SK-N-SH (cell line): Measurements from ENCODE around the gene GALNT11. TPM values are rescaled to one million over a fixed set of nuclear protein-coding genes. Genes with fewer than 3 reads are reported as not detected.

Source experiments
- CTCF ChIA-PET: fragments of 300-600, 350-600 bp; formaldehyde crosslinking; extraction: SDS; loops from one replicate; lab custom pipeline; 2021; lab: Yijun Ruan, JAX
- POLR2A ChIA-PET: fragments of 350-600 bp; sonication (Branson Sonifier 250); formaldehyde crosslinking; extraction: SDS; loops from one replicate; lab custom pipeline; 2020; ENCODE audit warnings: antibody characterized with exemption, inconsistent platforms; lab: Yijun Ruan, JAX
- DNase-seq: peaks from one replicate; pipeline ENCODE4 v3.0.0; 2012
- H2AFZ ChIP-seq: fragments of 200-600 bp; sonication (generic); 2 replicates; pipeline ENCODE4 v1.8.1; 2016; ENCODE audit warnings: antibody characterized with exemption, mild to moderate bottlenecking, low read depth
- H3F3A ChIP-seq: fragments of 200-600 bp; sonication (generic); replicated peaks from 2 replicates; pipeline ENCODE3; 2016; ENCODE audit warnings: antibody characterized with exemption, mild to moderate bottlenecking; ENCODE audit not compliant: insufficient read depth
- H3K27ac ChIP-seq, 2 experiments: fragments of 200-500 bp in 1 of 2; fragments of 200-600 bp in 1 of 2; sonication (Bioruptor generic) in 1 of 2; sonication (generic), shearing (Covaris generic) in 1 of 2; 2 replicates each; pipeline versions ENCODE4 v1.5.1 to v1.6.1; 2014 to 2016; ENCODE audit warnings: low read depth in 2 of 2, inconsistent platforms in 1 of 2, low read length in 1 of 2, mild to moderate bottlenecking in 1 of 2, mixed read lengths in 1 of 2
- H3K27me3 ChIP-seq: fragments of 200-600 bp; sonication (generic), shearing (Covaris generic); 2 replicates; pipeline ENCODE4 v1.6.1; 2016; ENCODE audit warnings: mixed run types; ENCODE audit not compliant: insufficient read depth
- H3K36me3 ChIP-seq, 2 experiments: fragments of 200-500 bp in 1 of 2; fragments of 200-600 bp in 1 of 2; sonication (Bioruptor generic) in 1 of 2; sonication (generic) in 1 of 2; replicated peaks in 1 of 2; 2 replicates each; pipeline versions ENCODE3 to v1.5.1; 2014 to 2016; ENCODE audit warnings: low read length in 1 of 2, mild to moderate bottlenecking in 1 of 2; ENCODE audit not compliant: insufficient read depth in 2 of 2, control insufficient read depth in 1 of 2
- H3K4me1 ChIP-seq, 2 experiments: fragments of 200-500 bp in 1 of 2; fragments of 200-600 bp in 1 of 2; sonication (Bioruptor generic) in 1 of 2; sonication (generic), shearing (Covaris generic) in 1 of 2; 2 replicates each; pipeline versions ENCODE4 v1.5.1 to v1.6.1; 2014 to 2016; ENCODE audit warnings: low read depth in 1 of 2, low read length in 1 of 2, mixed run types in 1 of 2; ENCODE audit not compliant: insufficient read depth in 2 of 2, control insufficient read depth in 1 of 2
- H3K4me2 ChIP-seq: fragments of 200-600 bp; sonication (generic), shearing (Covaris generic); 2 replicates; pipeline ENCODE4 v1.6.1; 2017; ENCODE audit warnings: mixed run types
- H3K4me3 ChIP-seq, 2 experiments: fragments of 200-500 bp in 1 of 2; fragments of 200-600 bp in 1 of 2; sonication (Bioruptor generic) in 1 of 2; sonication (generic), shearing (Covaris generic) in 1 of 2; 2 replicates each; pipeline versions ENCODE4 v1.5.1 to v1.8.1; 2014 to 2016; ENCODE audit warnings: low read depth in 2 of 2, inconsistent platforms in 1 of 2, low read length in 1 of 2, mild to moderate bottlenecking in 1 of 2, mixed read lengths in 1 of 2, moderate library complexity in 1 of 2
- H3K79me2 ChIP-seq: fragments of 200-600 bp; sonication (generic); 2 replicates; pipeline ENCODE4 v1.8.1; 2017; ENCODE audit warnings: mild to moderate bottlenecking; ENCODE audit not compliant: insufficient read depth
- H3K9ac ChIP-seq: fragments of 200-600 bp; sonication (generic); 2 replicates; pipeline ENCODE4 v1.6.1; 2017; ENCODE audit warnings: mixed run types
- H3K9me2 ChIP-seq: fragments of 200-600 bp; sonication (generic); 2 replicates; pipeline ENCODE4 v1.6.1; 2017; ENCODE audit warnings: mixed run types
- H3K9me3 ChIP-seq: fragments of 200-600 bp; sonication (generic); 2 replicates; pipeline ENCODE4 v1.6.1; 2017; ENCODE audit warnings: mixed run types, mild to moderate bottlenecking, moderate library complexity
- H4K20me1 ChIP-seq: fragments of 200-600 bp; sonication (generic); 2 replicates; pipeline ENCODE4 v1.6.1; 2017; ENCODE audit warnings: mild to moderate bottlenecking, mixed run types; ENCODE audit not compliant: insufficient read depth
- FOSL2 ChIP-seq: IDR thresholded peaks from 2 replicates; pipeline ENCODE4 v1.4.0; 2012; ENCODE audit warnings: low read depth, mild to moderate bottlenecking, moderate library complexity, borderline replicate concordance
- GABPA ChIP-seq: IDR thresholded peaks from 2 replicates; pipeline ENCODE4 v1.4.0; 2012; ENCODE audit warnings: low read depth, mild to moderate bottlenecking
- GATA2 ChIP-seq: sonication (generic); formaldehyde crosslinking; IDR thresholded peaks from 2 replicates; pipeline ENCODE4 v1.5.0; 2020; ENCODE audit warnings: mild to moderate bottlenecking, missing genetic modification reagents
- MEF2A ChIP-seq: IDR thresholded peaks from 2 replicates; pipeline ENCODE4 v1.4.0; 2012; ENCODE audit warnings: low read depth, borderline replicate concordance
- PBX3 ChIP-seq: IDR thresholded peaks from 2 replicates; pipeline ENCODE4; 2012
- POLR2AphosphoS5 ChIP-seq: IDR thresholded peaks from 2 replicates; pipeline ENCODE4 v1.6.1; 2012; ENCODE audit warnings: low read depth, low read length
- RCOR1 ChIP-seq: fragments of 150-350 bp; IDR thresholded peaks from 2 replicates; pipeline ENCODE4 v1.6.1; 2017; ENCODE audit warnings: antibody characterized with exemption, low read length
- RXRA ChIP-seq: IDR thresholded peaks from 2 replicates; pipeline ENCODE4 v1.4.0; 2012; ENCODE audit warnings: low read depth, mild to moderate bottlenecking, borderline replicate concordance
- SIN3A ChIP-seq: IDR thresholded peaks from 2 replicates; pipeline ENCODE4 v1.6.1; 2012; ENCODE audit warnings: low read depth, mild to moderate bottlenecking, low read length, moderate library complexity, borderline replicate concordance
- YY1 ChIP-seq: IDR thresholded peaks from 2 replicates; pipeline ENCODE4 v1.4.0; 2012; ENCODE audit warnings: low read depth, mild to moderate bottlenecking
- WGBS: methylation state at CpG from one replicate; pipeline ENCODE4 v1.1.6; 2017; ENCODE audit warnings: low lambda C conversion rate; 5-methylcytosine and 5-hydroxymethylcytosine counted together
- polyA plus RNA-seq, 3 experiments: library from polyadenylated mRNA; depleted of rRNA; stranded (reverse); fragments of >200 nt; gene quantifications; 2 replicates each; pipeline ENCODE4 v1.2.3, GENCODE V29; 2012
- TF ChIP-seq, protein P1 (sequence below): fragments of 200-600 bp; sonication (generic); IDR thresholded peaks from 2 replicates; pipeline ENCODE4 v1.6.1; 2017; ENCODE audit warnings: antibody characterized with exemption, mild to moderate bottlenecking, moderate library complexity

Gene GALNT11
- polyA plus RNA-seq, 1 of the 3 experiments (the other 2 are of a cell fraction), result 70.0 TPM

GRCh38 chr7:152108359-152108758 is 82.9 kb downstream of the GALNT11 start:
- Histone ChIP-seq H3K36me3 (peaks cover 30 to 73% of the 10 kb centered on the region in 2 experiments), H4K20me1 (no peaks in the 10 kb centered on the region), H3K4me1 (no peaks in the 10 kb centered on the region; a peak in 1 of 4 replicates), H3K4me2 (no peak overlapping the region), H3K9ac (no peak overlapping the region), H3K9me3 (no peaks in the 10 kb centered on the region), H3K9me2 (no peaks in the 10 kb centered on the region)
- no peak for DNase-seq
- TF ChIP-seq MEF2A (no peak), PBX3 (no peak), SIN3A (no peak), RXRA (no peak), GABPA (no peak), GATA2 (CRISPR knock-in tag) (no peak), RCOR1 (no peak), YY1 (no peak)
- TF ChIP-seq, all 33 proteins: peak for 0
- WGBS, result 96% methylated on average over 7 of the region's 7 CpGs
- no peaks in the 10 kb centered on the region for H3K79me2 ChIP-seq
- H3K4me3 ChIP-seq, result no peak overlapping the region
- H3K27ac ChIP-seq, result no peak overlapping the region
- H3K27me3 ChIP-seq, result no peaks in the 10 kb centered on the region
- no peaks in the 10 kb centered on the region for H3F3A ChIP-seq
- CTCF ChIA-PET, result interaction anchor here (0.7 kb wide), 1 partner anchor 10 kb away, joined by 3 read pairs; no protein-coding TSS in a partner anchor
- H2AFZ ChIP-seq, result no peak overlapping the region
- POLR2A ChIA-PET, result no interaction called here

GRCh38 chr7:152112829-152113228 is 87.4 kb downstream of the GALNT11 start:
- ChIA-PET CTCF (interaction anchor here (1.1 kb wide), 1 partner anchor 798 kb away, joined by 3 read pairs; no protein-coding TSS in a partner anchor), POLR2A (no interaction called here)
- DNase-seq, result no peak
- H3K27ac ChIP-seq, result no peak overlapping the region
- peaks cover 52 to 60% of the 10 kb centered on the region in 2 experiments for H3K36me3 ChIP-seq
- H3K4me1 ChIP-seq, result no peaks in the 10 kb centered on the region
- no peak overlapping the region for H3K9ac ChIP-seq
- H3K4me3 ChIP-seq, result no peak overlapping the region
- H3K27me3 ChIP-seq, result no peaks in the 10 kb centered on the region
- H3K4me2 ChIP-seq, result no peak overlapping the region
- H4K20me1 ChIP-seq, result no peaks in the 10 kb centered on the region
- H3K9me3 ChIP-seq, result no peaks in the 10 kb centered on the region
- H2AFZ ChIP-seq, result no peak overlapping the region
- no peaks in the 10 kb centered on the region for H3K9me2 ChIP-seq
- no peaks in the 10 kb centered on the region for H3K79me2 ChIP-seq
- TF ChIP-seq FOSL2, result no peak
- TF ChIP-seq PBX3, result no peak
- TF ChIP-seq POLR2AphosphoS5, result no peak
- TF ChIP-seq, protein P1, sequence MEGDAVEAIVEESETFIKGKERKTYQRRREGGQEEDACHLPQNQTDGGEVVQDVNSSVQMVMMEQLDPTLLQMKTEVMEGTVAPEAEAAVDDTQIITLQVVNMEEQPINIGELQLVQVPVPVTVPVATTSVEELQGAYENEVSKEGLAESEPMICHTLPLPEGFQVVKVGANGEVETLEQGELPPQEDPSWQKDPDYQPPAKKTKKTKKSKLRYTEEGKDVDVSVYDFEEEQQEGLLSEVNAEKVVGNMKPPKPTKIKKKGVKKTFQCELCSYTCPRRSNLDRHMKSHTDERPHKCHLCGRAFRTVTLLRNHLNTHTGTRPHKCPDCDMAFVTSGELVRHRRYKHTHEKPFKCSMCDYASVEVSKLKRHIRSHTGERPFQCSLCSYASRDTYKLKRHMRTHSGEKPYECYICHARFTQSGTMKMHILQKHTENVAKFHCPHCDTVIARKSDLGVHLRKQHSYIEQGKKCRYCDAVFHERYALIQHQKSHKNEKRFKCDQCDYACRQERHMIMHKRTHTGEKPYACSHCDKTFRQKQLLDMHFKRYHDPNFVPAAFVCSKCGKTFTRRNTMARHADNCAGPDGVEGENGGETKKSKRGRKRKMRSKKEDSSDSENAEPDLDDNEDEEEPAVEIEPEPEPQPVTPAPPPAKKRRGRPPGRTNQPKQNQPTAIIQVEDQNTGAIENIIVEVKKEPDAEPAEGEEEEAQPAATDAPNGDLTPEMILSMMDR, result no peak
- no peaks in the 10 kb centered on the region for H3F3A ChIP-seq
